KMS-11 (cell line): ENCODE measurements around the gene C19orf67.

ENCODE experiments used
- H2AFZ ChIP-seq: fragments of 200-600 bp; sonication (generic); 2 replicates; pipeline ENCODE4 v1.6.1; 2016; ENCODE audit warnings: antibody characterized with exemption, mixed run types, low read depth
- H3K27ac ChIP-seq: fragments of 200-600 bp; sonication (generic); 2 replicates; pipeline ENCODE4 v1.6.1; 2016; ENCODE audit warnings: mild to moderate bottlenecking, mixed run types
- H3K27me3 ChIP-seq: fragments of 200-600 bp; sonication (generic); 2 replicates; pipeline ENCODE4 v1.6.1; 2017; ENCODE audit warnings: mild to moderate bottlenecking, low read depth, mixed run types, moderate library complexity; ENCODE audit not compliant: insufficient read depth
- H3K36me3 ChIP-seq: fragments of 200-600 bp; sonication (generic); 2 replicates; pipeline ENCODE4 v1.6.1; 2017; ENCODE audit warnings: mild to moderate bottlenecking, mixed run types; ENCODE audit not compliant: insufficient read depth
- H3K4me1 ChIP-seq: fragments of 200-600 bp; sonication (generic); 2 replicates; pipeline ENCODE4 v1.6.1; 2016; ENCODE audit warnings: mild to moderate bottlenecking, low read depth, mixed run types; ENCODE audit not compliant: poor library complexity, severe bottlenecking
- H3K4me2 ChIP-seq: fragments of 200-600 bp; sonication (generic); 2 replicates; pipeline ENCODE4 v1.7.0; 2016; ENCODE audit warnings: mild to moderate bottlenecking, mixed run types
- H3K4me3 ChIP-seq: fragments of 200-600 bp; sonication (generic); IDR thresholded peaks from 2 replicates; pipeline ENCODE4 v1.6.1; 2017; ENCODE audit warnings: low read depth, low read length, mixed read lengths; ENCODE audit not compliant: insufficient read depth
- H3K79me2 ChIP-seq: fragments of 200-600 bp; sonication (generic); 2 replicates; pipeline ENCODE4 v1.6.1; 2016; ENCODE audit warnings: low read depth, mixed run types; ENCODE audit not compliant: insufficient read depth
- H3K9ac ChIP-seq: fragments of 200-600 bp; sonication (generic); 2 replicates; pipeline ENCODE4 v1.6.1; 2016; ENCODE audit warnings: mild to moderate bottlenecking, mixed run types
- H4K20me1 ChIP-seq: fragments of 200-600 bp; sonication (generic); 2 replicates; pipeline ENCODE4 v1.6.1; 2016; ENCODE audit warnings: mild to moderate bottlenecking, mixed run types; ENCODE audit not compliant: insufficient read depth
- TF ChIP-seq, protein P1 (sequence below): fragments of 200-600 bp; sonication (generic); conservative IDR thresholded peaks from 2 replicates; pipeline ENCODE4 v1.6.1; 2017; ENCODE audit warnings: low read depth, mild to moderate bottlenecking, antibody characterized with exemption, low read length, moderate library complexity, mixed read lengths

The C19orf67 gene

GRCh38 chr19:14072535-14073260, 12.9 kb downstream of the C19orf67 start, which contains the start of gene MISP3:
MISP3 (plus strand) TSS chr19:14072786; CDS start chr19:14073310, 524 bp downstream.
- Histone ChIP-seq H3K4me3 (no peak within 1 kb of the TSS), H3K27ac (peak within 1 kb of the TSS; percentile 41; the same call in 1 of the 2 replicates), H3K79me2 (no peaks in the 10 kb centered on the region), H3K9ac (peak within 1 kb of the TSS; percentile 45; the same call in 1 of the 2 replicates), H3K36me3 (no peaks in the 10 kb centered on the region), H2AFZ (peak within 1 kb of the TSS; percentile 96), H4K20me1 (no peaks in the 10 kb centered on the region), H3K4me2 (peak within 1 kb of the TSS; percentile 99), H3K27me3 (peaks cover 4% of the 10 kb centered on the region; the same call in 1 of the 2 replicates), H3K4me1 (peaks cover 25% of the 10 kb centered on the region)
- TF ChIP-seq, protein P1, sequence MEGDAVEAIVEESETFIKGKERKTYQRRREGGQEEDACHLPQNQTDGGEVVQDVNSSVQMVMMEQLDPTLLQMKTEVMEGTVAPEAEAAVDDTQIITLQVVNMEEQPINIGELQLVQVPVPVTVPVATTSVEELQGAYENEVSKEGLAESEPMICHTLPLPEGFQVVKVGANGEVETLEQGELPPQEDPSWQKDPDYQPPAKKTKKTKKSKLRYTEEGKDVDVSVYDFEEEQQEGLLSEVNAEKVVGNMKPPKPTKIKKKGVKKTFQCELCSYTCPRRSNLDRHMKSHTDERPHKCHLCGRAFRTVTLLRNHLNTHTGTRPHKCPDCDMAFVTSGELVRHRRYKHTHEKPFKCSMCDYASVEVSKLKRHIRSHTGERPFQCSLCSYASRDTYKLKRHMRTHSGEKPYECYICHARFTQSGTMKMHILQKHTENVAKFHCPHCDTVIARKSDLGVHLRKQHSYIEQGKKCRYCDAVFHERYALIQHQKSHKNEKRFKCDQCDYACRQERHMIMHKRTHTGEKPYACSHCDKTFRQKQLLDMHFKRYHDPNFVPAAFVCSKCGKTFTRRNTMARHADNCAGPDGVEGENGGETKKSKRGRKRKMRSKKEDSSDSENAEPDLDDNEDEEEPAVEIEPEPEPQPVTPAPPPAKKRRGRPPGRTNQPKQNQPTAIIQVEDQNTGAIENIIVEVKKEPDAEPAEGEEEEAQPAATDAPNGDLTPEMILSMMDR: no peak

DNA sequence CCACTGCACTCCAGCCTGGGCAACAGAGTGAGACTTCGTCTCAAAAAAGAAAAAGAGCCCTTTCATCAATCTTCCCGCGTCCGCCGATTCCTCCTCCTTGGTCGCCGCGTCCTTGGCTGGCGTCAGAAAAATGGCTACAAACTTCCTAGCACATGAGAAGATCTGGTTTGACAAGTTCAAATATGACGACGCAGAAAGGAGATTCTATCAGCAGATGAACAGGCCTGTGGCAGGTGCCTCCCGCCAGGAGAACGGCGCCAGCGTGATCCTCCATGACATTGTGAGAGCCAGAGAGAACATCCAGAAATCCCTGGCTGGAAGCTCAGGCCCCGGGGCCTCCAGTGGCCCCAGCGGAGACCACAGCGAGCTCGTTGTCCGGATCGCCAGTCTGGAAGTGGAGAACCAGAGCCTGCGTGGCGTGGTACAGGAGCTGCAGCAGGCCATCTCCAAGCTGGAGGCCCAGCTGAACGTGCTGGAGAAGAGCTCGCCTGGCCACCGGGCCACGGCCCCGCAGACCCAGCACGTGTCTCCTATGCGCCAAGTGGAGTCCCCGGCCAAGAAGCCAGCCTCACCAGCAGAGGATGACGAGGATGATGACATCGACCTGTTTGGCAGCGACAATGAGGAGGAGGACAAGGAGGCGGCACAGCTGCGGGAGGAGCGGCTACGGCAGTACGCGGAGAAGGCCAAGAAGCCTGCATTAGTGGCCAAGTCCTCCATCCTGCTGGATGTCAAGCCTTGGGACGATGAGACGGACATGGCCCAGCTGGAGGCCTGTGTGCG, 15.1 kb downstream of the C19orf67 start:
- Histone ChIP-seq H3K36me3 (no peaks in the 10 kb centered on the region), H3K9ac (no peak overlapping the region), H3K79me2 (no peaks in the 10 kb centered on the region), H3K4me2 (no peak overlapping the region), H3K4me1 (peaks cover 22% of the 10 kb centered on the region), H3K4me3 (no peak overlapping the region), H3K27ac (no peak overlapping the region), H4K20me1 (no peaks in the 10 kb centered on the region), H2AFZ (no peak overlapping the region), H3K27me3 (peaks cover 6% of the 10 kb centered on the region; the same call in 1 of the 2 replicates)
- TF ChIP-seq, protein P1: no peak

- peaks cover 4% of the 10 kb centered on the region; the same call in 1 of the 2 replicates for H3K27me3 ChIP-seq
- H3K4me1 ChIP-seq: no peaks in the 10 kb centered on the region
- TF ChIP-seq, protein P1: no peak
- H2AFZ ChIP-seq: no peak overlapping the region
- no peaks in the 10 kb centered on the region for H3K79me2 ChIP-seq
- H3K9ac ChIP-seq: no peak overlapping the region
- H3K4me2 ChIP-seq: no peak overlapping the region
- H4K20me1 ChIP-seq: no peaks in the 10 kb centered on the region
- no peak overlapping the region for H3K4me3 ChIP-seq
- H3K36me3 ChIP-seq: no peaks in the 10 kb centered on the region
- H3K27ac ChIP-seq: no peak overlapping the region
Observed at GRCh38 chr19:14066134-14066533, 19.4 kb downstream of the C19orf67 start.

- H3K4me1 ChIP-seq: no peaks in the 10 kb centered on the region
- no peak overlapping the region for H3K4me2 ChIP-seq
Observed at GRCh38 chr19:14063105-14063504, 22.5 kb downstream of the C19orf67 start.

More at GRCh38 chr19:14063105-14063504, 22.5 kb downstream of the C19orf67 start:
- Histone ChIP-seq H3K4me3 (no peak overlapping the region), H3K9ac (no peak overlapping the region), H2AFZ (no peak overlapping the region), H3K36me3 (no peaks in the 10 kb centered on the region), H3K27me3 (peaks cover 7% of the 10 kb centered on the region; the same call in 1 of the 2 replicates), H3K79me2 (no peaks in the 10 kb centered on the region), H4K20me1 (no peaks in the 10 kb centered on the region), H3K27ac (no peak overlapping the region)
- TF ChIP-seq, protein P1: no peak
